GM18508 (cell line): Measurements from ENCODE around the gene LONP2.
A peak's percentile ranks its signal among the peaks of the same experiment; 100 is the strongest.

Experiments
- ATAC-seq: cut with Tn5 transposase; IDR thresholded peaks from one replicate; pipeline ENCODE4 v1.9.1; 2021; ENCODE audit warnings: moderate number of reproducible peaks; ENCODE audit not compliant: insufficient read depth, unreplicated experiment

LONP2 gene

GRCh38 chr16:48244080-48244862 is at the start of gene LONP2:
Gene LONP2, plus strand, starts transcription at chr16:48244300. Its CDS starts 89 bp downstream, at chr16:48244389.
- ATAC-seq, result peak; percentile 74

- no peak for ATAC-seq
Measured at GRCh38 chr16:48194828-48195556, 49.1 kb upstream of the LONP2 start.

- ATAC-seq, result no peak
Measured at GRCh38 chr16:48197294-48197693, 46.8 kb upstream of the LONP2 start.

GRCh38 chr16:48201515-48202201 is 42.4 kb upstream of the LONP2 start:
- ATAC-seq, result no peak

- ATAC-seq, result no peak
Measured at GRCh38 chr16:48203974-48204824, 39.9 kb upstream of the LONP2 start.

- no peak for ATAC-seq
Measured at GRCh38 chr16:48204825-48205151, 39.3 kb upstream of the LONP2 start.

- ATAC-seq, result no peak
Measured at GRCh38 chr16:48206594-48207242, 37.4 kb upstream of the LONP2 start.

GRCh38 chr16:48210747-48211146 is 33.4 kb upstream of the LONP2 start:
- no peak for ATAC-seq

- ATAC-seq, result no peak
Measured at GRCh38 chr16:48212033-48212432, 32.1 kb upstream of the LONP2 start.

GRCh38 chr16:48215738-48216137 is 28.4 kb upstream of the LONP2 start:
- ATAC-seq, result no peak

GRCh38 chr16:48217708-48218107 is 26.4 kb upstream of the LONP2 start:
- ATAC-seq, result no peak

- ATAC-seq, result no peak
Measured at GRCh38 chr16:48218473-48218872, 25.6 kb upstream of the LONP2 start.

- no peak for ATAC-seq
Measured at GRCh38 chr16:48220891-48221290, 23.2 kb upstream of the LONP2 start.

- no peak for ATAC-seq
Measured at GRCh38 chr16:48223490-48223889, 20.6 kb upstream of the LONP2 start.

GRCh38 chr16:48225456-48225855 is 18.6 kb upstream of the LONP2 start:
- ATAC-seq, result no peak

GRCh38 chr16:48231727-48232492 is 12.2 kb upstream of the LONP2 start:
- no peak for ATAC-seq

- ATAC-seq, result no peak
Measured at GRCh38 chr16:48232493-48233040, 11.5 kb upstream of the LONP2 start.

- ATAC-seq, result no peak
Measured at GRCh38 chr16:48234630-48235029, 9.5 kb upstream of the LONP2 start.

- ATAC-seq, result no peak
Measured at GRCh38 chr16:48235058-48235555, 9.0 kb upstream of the LONP2 start.
